Liver (tissue), 9 donors: ENCODE measurements around the gene ISM1. TPM values are rescaled to one million over a fixed set of nuclear protein-coding genes. Genes with fewer than 3 reads are reported as not detected.

ENCODE experiments used
- DNase-seq: peaks from one replicate; pipeline ENCODE4 v3.0.0-alpha.2; 2017; ENCODE audit warnings: low spot score
- H3K27ac ChIP-seq, 2 donors: one replicate each; pipeline ENCODE4 v1.7.0; 2013; ENCODE audit warnings: inconsistent platforms in 2 of 2, low read length in 2 of 2, control low read depth in 1 of 2, low read depth in 1 of 2, mild to moderate bottlenecking in 1 of 2
- H3K27me3 ChIP-seq, 4 donors: one replicate each; pipeline versions ENCODE4 v1.6.1 to v1.7.0; 2013; ENCODE audit warnings: low read length in 3 of 4, inconsistent platforms in 1 of 4, mild to moderate bottlenecking in 1 of 4, moderate library complexity in 1 of 4; ENCODE audit not compliant: control insufficient read depth in 4 of 4, insufficient read depth in 4 of 4
- H3K36me3 ChIP-seq, 4 donors: one replicate each; pipeline versions ENCODE4 v1.6.1 to v1.7.0; 2013; ENCODE audit warnings: low read length in 3 of 4, mild to moderate bottlenecking in 3 of 4, low read depth in 1 of 4, moderate library complexity in 1 of 4; ENCODE audit not compliant: control insufficient read depth in 4 of 4, insufficient read depth in 3 of 4
- H3K4me1 ChIP-seq, 4 donors: one replicate each; pipeline versions ENCODE4 v1.6.1 to v1.7.0; 2013; ENCODE audit warnings: low read length in 3 of 4, mild to moderate bottlenecking in 3 of 4, moderate library complexity in 1 of 4; ENCODE audit not compliant: control insufficient read depth in 4 of 4, insufficient read depth in 4 of 4
- H3K4me3 ChIP-seq, 3 donors: one replicate each; pipeline versions ENCODE4 v1.6.1 to v1.7.0; 2013; ENCODE audit warnings: low read length in 3 of 3, control low read depth in 1 of 3, low read depth in 1 of 3, mild to moderate bottlenecking in 1 of 3
- H3K9ac ChIP-seq, 2 donors: one replicate each; pipeline ENCODE4 v1.7.0; 2013; ENCODE audit warnings: low read length in 2 of 2, mild to moderate bottlenecking in 2 of 2, moderate library complexity in 2 of 2, control low read depth in 1 of 2, low read depth in 1 of 2
- H3K9me3 ChIP-seq, 4 donors: one replicate each; pipeline versions ENCODE4 v1.6.1 to v1.7.0; 2013; ENCODE audit warnings: low read length in 3 of 4; ENCODE audit not compliant: control insufficient read depth in 4 of 4
- FOXA1 ChIP-seq: IDR thresholded peaks from 2 replicates; pipeline ENCODE4 v1.6.1; 2016; ENCODE audit warnings: antibody characterized with exemption
- FOXA2 ChIP-seq: IDR thresholded peaks from 2 replicates; pipeline ENCODE4 v1.6.1; 2016; ENCODE audit warnings: antibody characterized with exemption
- GABPA ChIP-seq, 2 donors: IDR thresholded peaks in 1 of 2; conservative IDR thresholded peaks in 1 of 2; 2 replicates each; pipeline ENCODE4 v1.6.1; 2016; ENCODE audit warnings: antibody characterized with exemption in 2 of 2, mild to moderate bottlenecking in 1 of 2, moderate library complexity in 1 of 2
- HNF4A ChIP-seq, 2 donors: conservative IDR thresholded peaks; 2 replicates each; pipeline ENCODE4 v1.6.1; 2016; ENCODE audit warnings: antibody characterized with exemption in 2 of 2, mild to moderate bottlenecking in 2 of 2
- JUND ChIP-seq, 2 donors: IDR thresholded peaks; 2 replicates each; pipeline ENCODE4 v1.6.1; 2016; ENCODE audit warnings: antibody characterized with exemption in 2 of 2
- NR2F2 ChIP-seq: IDR thresholded peaks from 2 replicates; pipeline ENCODE4 v1.6.1; 2016; ENCODE audit warnings: antibody characterized with exemption
- RAD21 ChIP-seq, 2 donors: IDR thresholded peaks; 2 replicates each; pipeline ENCODE4 v1.6.1; 2016; ENCODE audit warnings: antibody characterized with exemption in 2 of 2, mild to moderate bottlenecking in 2 of 2
- RXRA ChIP-seq, 2 donors: IDR thresholded peaks; 2 replicates each; pipeline ENCODE4 v1.6.1; 2017 to 2018; ENCODE audit warnings: antibody characterized with exemption in 2 of 2, mild to moderate bottlenecking in 1 of 2
- SP1 ChIP-seq: IDR thresholded peaks from 2 replicates; pipeline ENCODE4 v1.6.1; 2018; ENCODE audit warnings: antibody characterized with exemption, mild to moderate bottlenecking
- TAF1 ChIP-seq: conservative IDR thresholded peaks from 2 replicates; pipeline ENCODE4 v1.6.1; 2016; ENCODE audit warnings: antibody characterized with exemption, mild to moderate bottlenecking
- WGBS: extraction: QIAGEN DNeasy Blood & Tissue Kit; methylation state at CpG from one replicate; pipeline ENCODE4 v1.1.7; 2013; 5-methylcytosine and 5-hydroxymethylcytosine counted together
- polyA plus RNA-seq, 2 donors: library from polyadenylated mRNA; stranded (reverse) in 1 of 2; unstranded in 1 of 2; fragments of 200-250 nt in 1 of 2; fragments of >200 nt in 1 of 2; fragmentation: Nextera tagmentation in 1 of 2; extraction: Ambion mirVana in 1 of 2; gene quantifications; one replicate each; pipeline versions ENCODE4 v1.2.1 to v1.2.3, GENCODE V29; 2013 to 2015
- total RNA-seq, 2 donors: library from RNA; depleted of rRNA; stranded (reverse); fragments of >200 nt; gene quantifications; one replicate each; pipeline ENCODE4 v1.2.3, GENCODE V29; 2014
- TF ChIP-seq, protein P1 (sequence below): IDR thresholded peaks from 2 replicates; pipeline ENCODE4 v1.6.1; 2016; ENCODE audit warnings: antibody characterized with exemption
- TF ChIP-seq, protein P2 (sequence below): fragments of 150-350 bp; IDR thresholded peaks from 2 replicates; pipeline ENCODE4 v1.5.1; 2017; ENCODE audit warnings: improper control_type of control experiment, low read depth, low read length; ENCODE audit not compliant: missing input control
- TF ChIP-seq, protein P3 (sequence below): IDR thresholded peaks from 2 replicates; pipeline ENCODE4 v1.6.1; 2016; ENCODE audit warnings: antibody characterized with exemption
- donor health status: healthy.
- donor health status: healthy.
- donor health status: healthy.
- donor health status: healthy.
- donor health status: healthy.

ISM1 gene
- total and polyA plus RNA-seq, 4 donors, result 0.82 to 6.4 (median 1.2) TPM; not detected in 1

- DNase-seq, result no peak
- H3K9ac ChIP-seq, result no peak overlapping the region
- H3K27me3 ChIP-seq, result no peaks in the 10 kb centered on the region
- H3K4me3 ChIP-seq, result no peak overlapping the region
- 34% methylated on average over 8 of the region's 8 CpGs for WGBS
- H3K36me3 ChIP-seq, result no peaks in the 10 kb centered on the region
- H3K4me1 ChIP-seq, result no peaks in the 10 kb centered on the region
- TF ChIP-seq, protein P1, sequence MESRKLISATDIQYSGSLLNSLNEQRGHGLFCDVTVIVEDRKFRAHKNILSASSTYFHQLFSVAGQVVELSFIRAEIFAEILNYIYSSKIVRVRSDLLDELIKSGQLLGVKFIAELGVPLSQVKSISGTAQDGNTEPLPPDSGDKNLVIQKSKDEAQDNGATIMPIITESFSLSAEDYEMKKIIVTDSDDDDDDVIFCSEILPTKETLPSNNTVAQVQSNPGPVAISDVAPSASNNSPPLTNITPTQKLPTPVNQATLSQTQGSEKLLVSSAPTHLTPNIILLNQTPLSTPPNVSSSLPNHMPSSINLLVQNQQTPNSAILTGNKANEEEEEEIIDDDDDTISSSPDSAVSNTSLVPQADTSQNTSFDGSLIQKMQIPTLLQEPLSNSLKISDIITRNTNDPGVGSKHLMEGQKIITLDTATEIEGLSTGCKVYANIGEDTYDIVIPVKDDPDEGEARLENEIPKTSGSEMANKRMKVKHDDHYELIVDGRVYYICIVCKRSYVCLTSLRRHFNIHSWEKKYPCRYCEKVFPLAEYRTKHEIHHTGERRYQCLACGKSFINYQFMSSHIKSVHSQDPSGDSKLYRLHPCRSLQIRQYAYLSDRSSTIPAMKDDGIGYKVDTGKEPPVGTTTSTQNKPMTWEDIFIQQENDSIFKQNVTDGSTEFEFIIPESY, result no peak
- TF ChIP-seq, protein P2, sequence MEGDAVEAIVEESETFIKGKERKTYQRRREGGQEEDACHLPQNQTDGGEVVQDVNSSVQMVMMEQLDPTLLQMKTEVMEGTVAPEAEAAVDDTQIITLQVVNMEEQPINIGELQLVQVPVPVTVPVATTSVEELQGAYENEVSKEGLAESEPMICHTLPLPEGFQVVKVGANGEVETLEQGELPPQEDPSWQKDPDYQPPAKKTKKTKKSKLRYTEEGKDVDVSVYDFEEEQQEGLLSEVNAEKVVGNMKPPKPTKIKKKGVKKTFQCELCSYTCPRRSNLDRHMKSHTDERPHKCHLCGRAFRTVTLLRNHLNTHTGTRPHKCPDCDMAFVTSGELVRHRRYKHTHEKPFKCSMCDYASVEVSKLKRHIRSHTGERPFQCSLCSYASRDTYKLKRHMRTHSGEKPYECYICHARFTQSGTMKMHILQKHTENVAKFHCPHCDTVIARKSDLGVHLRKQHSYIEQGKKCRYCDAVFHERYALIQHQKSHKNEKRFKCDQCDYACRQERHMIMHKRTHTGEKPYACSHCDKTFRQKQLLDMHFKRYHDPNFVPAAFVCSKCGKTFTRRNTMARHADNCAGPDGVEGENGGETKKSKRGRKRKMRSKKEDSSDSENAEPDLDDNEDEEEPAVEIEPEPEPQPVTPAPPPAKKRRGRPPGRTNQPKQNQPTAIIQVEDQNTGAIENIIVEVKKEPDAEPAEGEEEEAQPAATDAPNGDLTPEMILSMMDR, result peak; percentile 57
- peak; percentile 80 to 91 for TF ChIP-seq RAD21 (IDR thresholded peaks at IDR 0.05)
- no peak overlapping the region for H3K27ac ChIP-seq
- no peaks in the 10 kb centered on the region for H3K9me3 ChIP-seq
Measured at GRCh38 chr20:13325033-13325432, 104.0 kb downstream of the ISM1 start.

DNA sequence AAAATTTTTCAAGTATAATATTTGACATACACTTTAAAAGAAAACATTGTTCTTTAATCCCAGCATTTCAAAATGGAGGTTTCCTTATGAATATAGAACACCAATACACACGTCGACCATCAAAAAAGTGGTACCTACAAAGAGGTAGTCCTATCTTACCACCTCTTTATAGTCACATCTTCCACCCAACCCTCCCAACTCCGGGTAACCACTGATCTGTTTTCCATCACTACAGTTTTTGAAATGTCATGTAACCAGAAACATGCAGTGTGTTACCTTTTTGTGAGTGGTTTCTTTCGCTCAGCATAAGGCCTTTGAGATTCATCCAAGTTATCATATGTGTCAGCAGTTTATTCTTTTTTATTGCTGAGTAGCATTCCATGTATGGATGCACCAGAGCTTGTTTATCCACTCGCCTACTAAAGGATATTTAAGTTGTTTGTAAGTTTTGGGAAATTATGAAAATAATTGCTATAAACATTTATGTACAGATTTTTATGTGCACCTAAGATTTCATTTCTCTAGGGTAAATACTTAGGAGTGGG, 104.8 kb downstream of the ISM1 start:
- DNase-seq, result no peak
- H3K36me3 ChIP-seq, result no peaks in the 10 kb centered on the region
- no peak overlapping the region for H3K9ac ChIP-seq
- TF ChIP-seq HNF4A (conservative IDR thresholded peaks at IDR 0.05) (no peak), FOXA1 (no peak), TAF1 (no peak), NR2F2 (no peak), JUND (IDR thresholded peaks at IDR 0.05) (no peak), SP1 (no peak), GABPA (IDR thresholded peaks at IDR 0.05 in 1 of 2, conservative IDR thresholded peaks at IDR 0.05 in 1 of 2) (no peak), FOXA2 (no peak), RXRA (IDR thresholded peaks at IDR 0.05) (no peak)
- TF ChIP-seq, protein P3, sequence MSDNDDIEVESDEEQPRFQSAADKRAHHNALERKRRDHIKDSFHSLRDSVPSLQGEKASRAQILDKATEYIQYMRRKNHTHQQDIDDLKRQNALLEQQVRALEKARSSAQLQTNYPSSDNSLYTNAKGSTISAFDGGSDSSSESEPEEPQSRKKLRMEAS, result no peak
- TF ChIP-seq, protein P2, result no peak
- no peak overlapping the region for H3K27ac ChIP-seq
- no peaks in the 10 kb centered on the region for H3K9me3 ChIP-seq
- H3K4me3 ChIP-seq, result no peak overlapping the region
- H3K4me1 ChIP-seq, result no peaks in the 10 kb centered on the region
- WGBS, result 88% methylated on average over 5 of the region's 5 CpGs
- no peaks in the 10 kb centered on the region for H3K27me3 ChIP-seq
